H1 (cell line): ENCODE results near the gene GLIPR2.

Experiments used
- CBX5 ChIP-seq: fragments of 300-800, 300-1000 bp; sonication (generic); IDR thresholded peaks from 2 replicates; pipeline ENCODE4 v1.7.1; 2016; ENCODE audit warnings: antibody characterized with exemption, low read length, low read depth
- CBX8 ChIP-seq: fragments of 300-800, 300-1000 bp; sonication (generic); IDR thresholded peaks from 2 replicates; pipeline ENCODE4 v1.7.1; 2016; ENCODE audit warnings: low read depth, low read length, borderline replicate concordance
- CREB1 ChIP-seq: IDR thresholded peaks from 2 replicates; pipeline ENCODE4 v1.6.1; 2012; ENCODE audit warnings: inconsistent platforms
- EP300 ChIP-seq, 2 experiments: IDR thresholded peaks; 1 replicate in 1 of 2; 2 replicates in 1 of 2; pipeline ENCODE4 v1.6.1; 2011 to 2012; ENCODE audit warnings: low read depth in 2 of 2, low read length in 2 of 2, mild to moderate bottlenecking in 2 of 2, borderline replicate concordance in 1 of 2, inconsistent platforms in 1 of 2, moderate library complexity in 1 of 2
- FOSL1 ChIP-seq: IDR thresholded peaks from 2 replicates; pipeline ENCODE4 v1.6.1; 2011; ENCODE audit warnings: mild to moderate bottlenecking, low read depth, low read length, moderate library complexity; ENCODE audit not compliant: insufficient read depth
- POLR2A ChIP-seq, 2 experiments: IDR thresholded peaks; 1 replicate in 1 of 2; 2 replicates in 1 of 2; pipeline ENCODE4 v1.6.1; 2011; ENCODE audit warnings: low read depth in 2 of 2, low read length in 2 of 2, mild to moderate bottlenecking in 2 of 2; ENCODE audit errors: control extremely low read depth in 1 of 2
- RAD21 ChIP-seq, 2 experiments: IDR thresholded peaks in 1 of 2; conservative IDR thresholded peaks in 1 of 2; 2 replicates each; pipeline ENCODE4 v1.6.1; 2011; ENCODE audit warnings: low read depth in 2 of 2, low read length in 2 of 2, improper control_type of control experiment in 1 of 2, inconsistent platforms in 1 of 2, mild to moderate bottlenecking in 1 of 2, moderate library complexity in 1 of 2
- SIX5 ChIP-seq: IDR thresholded peaks from 2 replicates; pipeline ENCODE4 v1.6.1; 2011; ENCODE audit warnings: mild to moderate bottlenecking, low read depth, low read length
- TBP ChIP-seq: IDR thresholded peaks from 2 replicates; pipeline ENCODE4 v1.6.1; 2011; ENCODE audit warnings: low read depth, low read length, improper control_type of control experiment
- YY1 ChIP-seq: IDR thresholded peaks from 2 replicates; pipeline ENCODE4 v1.6.1; 2011; ENCODE audit warnings: low read depth, mild to moderate bottlenecking, low read length
- TF ChIP-seq, protein P1 (sequence below), 3 experiments: IDR thresholded peaks; 1 replicate in 2 of 3; 2 replicates in 1 of 3; pipeline versions ENCODE4 v1.5.1 to v1.6.1; 2011; ENCODE audit warnings: low read length in 3 of 3, mild to moderate bottlenecking in 3 of 3, inconsistent platforms in 2 of 3, low read depth in 1 of 3, moderate library complexity in 1 of 3; ENCODE audit not compliant: insufficient read depth in 1 of 3; ENCODE audit errors: control extremely low read depth in 1 of 3

DNA sequence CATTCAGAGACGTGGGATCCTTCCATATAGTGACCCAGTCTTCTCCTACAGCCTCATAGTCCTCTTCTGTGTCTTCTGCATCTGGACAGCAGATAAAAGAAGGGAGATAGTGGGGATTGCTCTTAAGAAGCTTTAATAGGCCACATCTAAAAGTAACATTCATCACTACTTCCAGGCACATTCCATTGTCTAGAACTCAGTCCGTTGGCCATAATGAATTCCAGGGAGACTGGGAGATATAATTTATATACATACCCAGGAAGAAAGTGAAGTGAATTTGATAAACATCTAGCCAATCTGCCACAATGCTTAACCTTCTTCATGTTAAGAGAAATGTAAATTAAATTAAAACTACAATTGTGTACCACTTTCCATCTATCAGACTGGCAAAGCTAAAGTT lies 22.5 kb upstream of the GLIPR2 start:
- TF ChIP-seq CBX8, result no peak
- no peak for TF ChIP-seq CBX5
- no peak for TF ChIP-seq SIX5
- TF ChIP-seq, protein P1, sequence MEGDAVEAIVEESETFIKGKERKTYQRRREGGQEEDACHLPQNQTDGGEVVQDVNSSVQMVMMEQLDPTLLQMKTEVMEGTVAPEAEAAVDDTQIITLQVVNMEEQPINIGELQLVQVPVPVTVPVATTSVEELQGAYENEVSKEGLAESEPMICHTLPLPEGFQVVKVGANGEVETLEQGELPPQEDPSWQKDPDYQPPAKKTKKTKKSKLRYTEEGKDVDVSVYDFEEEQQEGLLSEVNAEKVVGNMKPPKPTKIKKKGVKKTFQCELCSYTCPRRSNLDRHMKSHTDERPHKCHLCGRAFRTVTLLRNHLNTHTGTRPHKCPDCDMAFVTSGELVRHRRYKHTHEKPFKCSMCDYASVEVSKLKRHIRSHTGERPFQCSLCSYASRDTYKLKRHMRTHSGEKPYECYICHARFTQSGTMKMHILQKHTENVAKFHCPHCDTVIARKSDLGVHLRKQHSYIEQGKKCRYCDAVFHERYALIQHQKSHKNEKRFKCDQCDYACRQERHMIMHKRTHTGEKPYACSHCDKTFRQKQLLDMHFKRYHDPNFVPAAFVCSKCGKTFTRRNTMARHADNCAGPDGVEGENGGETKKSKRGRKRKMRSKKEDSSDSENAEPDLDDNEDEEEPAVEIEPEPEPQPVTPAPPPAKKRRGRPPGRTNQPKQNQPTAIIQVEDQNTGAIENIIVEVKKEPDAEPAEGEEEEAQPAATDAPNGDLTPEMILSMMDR (IDR thresholded peaks at IDR 0.05; ENCODE audit: control extremely low read depth in 1 of 3, insufficient read depth in 1 of 3, low read depth in 1 of 3, low read length in 3 of 3), result no peak
- no peak for TF ChIP-seq FOSL1
- no peak for TF ChIP-seq POLR2A (IDR thresholded peaks at IDR 0.05; ENCODE audit: control extremely low read depth in 1 of 2, low read depth in 2 of 2, low read length in 2 of 2)
- TF ChIP-seq RAD21 (IDR thresholded peaks at IDR 0.05 in 1 of 2, conservative IDR thresholded peaks at IDR 0.05 in 1 of 2; ENCODE audit: low read depth in 2 of 2, low read length in 2 of 2), result no peak
- no peak for TF ChIP-seq CREB1
- TF ChIP-seq YY1, result no peak
- no peak for TF ChIP-seq TBP
- TF ChIP-seq EP300 (IDR thresholded peaks at IDR 0.05; ENCODE audit: borderline replicate concordance in 1 of 2, low read depth in 2 of 2, low read length in 2 of 2), result no peak
